ENCODE measurements around the gene TEAD1.
A peak's percentile ranks its signal among the peaks of the same experiment; 100 is the strongest.

The TEAD1 gene

GRCh38 chr11:12862696-12863469 lies 188.7 kb downstream of the TEAD1 start:
- TF ChIP-seq CTCF (IDR thresholded peaks at IDR 0.05; ENCODE audit: insufficient read depth, missing control alignments) = no peak
- DNase-seq (ENCODE audit: insufficient read length, low spot score) = no peak
- FAIRE-seq = no peak

GRCh38 chr11:12863605-12864121 lies 189.4 kb downstream of the TEAD1 start:
- FAIRE-seq = no peak
- no peak for DNase-seq (ENCODE audit: insufficient read length, low spot score)
- TF ChIP-seq CTCF (IDR thresholded peaks at IDR 0.05; ENCODE audit: insufficient read depth, missing control alignments) = no peak

- FAIRE-seq (no peak), DNase-seq (ENCODE audit: insufficient read length, low spot score) (no peak)
- TF ChIP-seq CTCF (IDR thresholded peaks at IDR 0.05; ENCODE audit: insufficient read depth, missing control alignments) = no peak
Measured at GRCh38 chr11:12864316-12865156, 190.3 kb downstream of the TEAD1 start.

GRCh38 chr11:12865863-12866595 lies 191.8 kb downstream of the TEAD1 start:
- no peak for TF ChIP-seq CTCF (IDR thresholded peaks at IDR 0.05; ENCODE audit: insufficient read depth, missing control alignments)
- FAIRE-seq (no peak), DNase-seq (ENCODE audit: insufficient read length, low spot score) (no peak)

- no peak for TF ChIP-seq CTCF (IDR thresholded peaks at IDR 0.05; ENCODE audit: insufficient read depth, missing control alignments)
- DNase-seq (ENCODE audit: insufficient read length, low spot score) = no peak
- no peak for FAIRE-seq
Measured at GRCh38 chr11:12867531-12867930, 193.3 kb downstream of the TEAD1 start.

GRCh38 chr11:12868315-12869073 lies 194.3 kb downstream of the TEAD1 start:
- DNase-seq (ENCODE audit: insufficient read length, low spot score) (no peak), FAIRE-seq (no peak)
- TF ChIP-seq CTCF (IDR thresholded peaks at IDR 0.05; ENCODE audit: insufficient read depth, missing control alignments) = peak; percentile 20
